D341Med (cell line): Measurements from ENCODE around the gene TANGO2.

Experiments used
- DNase-seq: peaks from one replicate; pipeline ENCODE4 v3.0.0; 2012; ENCODE audit warnings: low spot score

The TANGO2 gene, protein sequence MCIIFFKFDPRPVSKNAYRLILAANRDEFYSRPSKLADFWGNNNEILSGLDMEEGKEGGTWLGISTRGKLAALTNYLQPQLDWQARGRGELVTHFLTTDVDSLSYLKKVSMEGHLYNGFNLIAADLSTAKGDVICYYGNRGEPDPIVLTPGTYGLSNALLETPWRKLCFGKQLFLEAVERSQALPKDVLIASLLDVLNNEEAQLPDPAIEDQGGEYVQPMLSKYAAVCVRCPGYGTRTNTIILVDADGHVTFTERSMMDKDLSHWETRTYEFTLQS

GRCh38 chr22:20020533-20021195 lies at the start of gene TANGO2:
Gene TANGO2 (plus strand): TSS chr22:20021110. CDS start chr22:20036799, 15,689 bp downstream.
- DNase-seq: peak; percentile 100

GRCh38 chr22:19971276-19972124 lies 49.4 kb upstream of the TANGO2 start:
- DNase-seq: no peak

DNA sequence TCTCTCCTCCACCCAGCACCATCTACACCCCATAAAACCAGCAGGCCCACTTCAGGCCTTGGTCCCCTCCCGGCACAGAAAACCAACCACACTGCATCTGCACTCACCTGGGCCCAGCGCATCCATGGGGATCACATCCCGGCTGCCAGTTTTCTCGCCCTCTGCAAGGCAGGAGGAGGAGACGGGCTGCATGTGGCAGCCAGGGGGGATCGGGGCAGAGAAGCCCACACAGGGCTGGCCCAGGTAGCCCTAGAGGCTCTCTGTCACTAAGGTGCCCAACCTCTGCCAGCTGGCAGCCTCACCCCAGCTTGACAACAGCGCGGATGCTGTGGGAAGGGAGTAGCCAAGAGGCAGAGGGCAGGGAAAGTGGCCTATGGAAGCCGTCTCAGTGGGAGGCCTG lies 48.7 kb upstream of the TANGO2 start:
- DNase-seq: no peak

GRCh38 chr22:19972652-19973550 lies 48.0 kb upstream of the TANGO2 start:
- DNase-seq: no peak

GRCh38 chr22:19973551-19974267 lies 47.2 kb upstream of the TANGO2 start:
- no peak for DNase-seq

DNA sequence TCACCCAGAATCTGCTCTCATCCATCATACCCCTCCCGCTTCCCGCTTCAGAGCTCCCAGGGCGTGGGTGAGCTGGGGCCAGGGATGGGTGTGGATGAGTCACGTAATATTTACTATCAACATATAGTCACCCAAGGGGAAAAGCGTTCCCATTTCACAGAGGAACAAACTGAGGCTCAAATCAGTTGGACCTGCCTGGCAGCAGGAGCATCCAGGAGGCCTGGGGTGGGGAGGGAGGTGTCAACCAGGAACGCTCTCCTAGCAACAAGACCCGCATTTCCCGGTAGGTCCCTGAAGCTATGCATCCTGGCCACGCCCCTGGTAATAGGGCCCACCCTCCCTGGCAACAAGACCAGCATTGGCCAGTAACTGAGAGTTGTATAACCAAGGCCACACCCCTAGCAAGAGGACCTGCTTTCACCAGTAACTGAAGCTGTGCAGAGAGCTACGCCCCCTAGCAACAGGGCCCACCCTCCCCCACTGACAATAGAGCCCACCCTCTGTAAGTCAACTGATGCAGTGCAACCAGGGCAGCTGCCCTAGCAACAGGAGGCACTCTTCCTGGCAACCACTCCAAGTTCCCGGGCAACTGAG lies 46.5 kb upstream of the TANGO2 start:
- DNase-seq: peak; percentile 73

DNA sequence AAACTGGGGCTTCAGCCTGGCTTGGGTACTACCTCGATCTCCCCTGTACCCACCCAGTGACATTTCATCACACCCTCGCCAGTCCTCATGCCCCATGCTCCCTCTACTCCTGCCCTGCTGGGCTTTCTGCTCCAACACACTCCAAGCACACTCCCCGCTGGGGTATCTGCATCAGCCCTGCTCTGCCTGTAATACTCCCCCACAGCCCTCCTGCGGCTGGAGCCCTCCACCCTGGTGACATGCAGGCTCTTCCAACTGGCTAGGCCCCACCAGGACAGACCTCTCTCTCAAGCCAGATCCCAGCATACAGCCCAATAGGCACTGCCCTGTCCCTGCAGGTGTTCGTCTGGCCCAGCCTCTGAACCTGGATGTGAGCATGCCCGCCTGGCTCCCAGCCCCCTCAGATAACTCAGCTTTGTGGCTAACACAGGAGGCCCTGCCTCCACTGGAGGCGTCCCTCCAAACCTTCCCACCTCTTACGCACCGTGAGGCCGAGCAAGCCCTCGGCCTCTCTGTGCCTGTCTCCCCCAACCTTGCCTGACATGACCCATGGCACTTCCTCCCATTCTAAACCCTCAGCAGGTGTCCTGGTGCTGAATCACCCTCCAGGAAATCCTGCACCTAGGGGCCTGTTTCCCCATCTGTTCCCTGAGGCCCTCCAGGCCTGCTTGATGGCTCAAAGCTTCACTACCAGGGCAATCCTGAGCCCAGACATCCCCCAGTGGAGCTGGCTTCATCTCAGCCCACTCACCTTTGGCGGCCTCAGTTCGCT lies 45.8 kb upstream of the TANGO2 start:
- no peak for DNase-seq

- no peak for DNase-seq
Measured at GRCh38 chr22:19975707-19976035, 45.2 kb upstream of the TANGO2 start.

DNA sequence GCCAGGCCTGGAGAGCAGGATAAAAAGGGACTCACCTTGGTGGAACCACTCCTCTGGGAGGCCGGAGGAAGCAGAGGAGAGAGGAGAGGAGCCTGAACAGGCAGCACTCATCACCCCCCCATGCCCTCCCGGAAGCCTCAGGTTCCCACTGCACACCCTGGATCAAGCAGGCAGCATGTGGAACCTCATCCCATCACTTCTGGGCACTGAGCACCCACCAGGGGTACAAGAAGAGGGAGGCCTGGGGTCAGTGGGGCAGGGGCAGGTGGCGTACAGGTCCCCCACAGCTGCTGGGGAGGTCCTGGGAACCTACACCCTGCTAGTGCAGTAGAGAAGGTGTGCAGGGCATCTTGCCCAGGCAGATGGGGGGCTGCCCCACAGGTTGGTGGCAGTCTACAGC lies 44.2 kb upstream of the TANGO2 start:
- no peak for DNase-seq

DNA sequence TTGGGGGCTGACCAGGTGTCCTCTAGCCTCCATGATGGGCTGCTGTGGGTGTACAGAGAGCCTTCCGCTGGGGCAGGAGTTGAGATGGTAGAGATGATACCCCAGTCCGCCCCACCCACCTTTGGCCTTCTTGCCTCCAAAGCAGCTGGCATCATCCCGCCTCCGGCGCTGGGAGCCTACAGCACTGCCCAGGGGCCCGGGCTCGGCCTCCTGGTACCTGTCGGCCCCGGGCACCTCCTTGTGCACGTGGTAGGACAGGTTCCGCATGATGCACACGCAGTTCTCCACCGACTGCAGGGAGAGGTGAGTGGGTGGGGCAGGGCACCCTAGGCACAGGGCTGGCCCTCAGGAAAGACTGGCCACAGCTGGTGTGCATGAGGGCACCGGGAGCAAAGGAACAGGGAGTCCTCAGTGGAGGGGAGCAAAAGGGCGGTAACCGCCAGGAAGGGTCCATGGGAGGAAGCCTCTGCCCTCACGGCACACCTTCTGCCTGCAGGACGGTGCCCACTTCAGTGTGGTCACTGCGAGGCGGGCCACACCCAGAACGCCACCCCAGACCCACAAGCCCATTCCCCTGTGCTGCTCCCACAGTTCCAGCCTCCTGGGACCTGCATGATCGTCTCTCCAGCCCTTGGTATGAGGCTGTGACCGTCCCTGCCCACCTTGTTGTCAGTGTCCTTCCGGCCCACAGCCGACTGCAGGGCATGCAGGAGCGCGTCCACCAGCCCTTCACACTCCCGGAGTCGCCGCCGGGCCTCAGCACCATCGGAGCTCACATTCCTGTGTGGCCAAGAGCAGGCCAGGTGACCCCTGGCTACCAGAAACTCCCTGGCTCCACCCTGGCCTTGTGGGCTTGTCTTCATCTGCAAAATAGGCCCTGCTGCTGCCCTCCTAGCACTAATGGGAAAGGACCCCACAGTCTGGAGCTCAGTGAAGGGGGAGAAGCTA lies 43.3 kb upstream of the TANGO2 start:
- no peak for DNase-seq

GRCh38 chr22:19978748-19979147 lies 42.2 kb upstream of the TANGO2 start:
- no peak for DNase-seq

DNA sequence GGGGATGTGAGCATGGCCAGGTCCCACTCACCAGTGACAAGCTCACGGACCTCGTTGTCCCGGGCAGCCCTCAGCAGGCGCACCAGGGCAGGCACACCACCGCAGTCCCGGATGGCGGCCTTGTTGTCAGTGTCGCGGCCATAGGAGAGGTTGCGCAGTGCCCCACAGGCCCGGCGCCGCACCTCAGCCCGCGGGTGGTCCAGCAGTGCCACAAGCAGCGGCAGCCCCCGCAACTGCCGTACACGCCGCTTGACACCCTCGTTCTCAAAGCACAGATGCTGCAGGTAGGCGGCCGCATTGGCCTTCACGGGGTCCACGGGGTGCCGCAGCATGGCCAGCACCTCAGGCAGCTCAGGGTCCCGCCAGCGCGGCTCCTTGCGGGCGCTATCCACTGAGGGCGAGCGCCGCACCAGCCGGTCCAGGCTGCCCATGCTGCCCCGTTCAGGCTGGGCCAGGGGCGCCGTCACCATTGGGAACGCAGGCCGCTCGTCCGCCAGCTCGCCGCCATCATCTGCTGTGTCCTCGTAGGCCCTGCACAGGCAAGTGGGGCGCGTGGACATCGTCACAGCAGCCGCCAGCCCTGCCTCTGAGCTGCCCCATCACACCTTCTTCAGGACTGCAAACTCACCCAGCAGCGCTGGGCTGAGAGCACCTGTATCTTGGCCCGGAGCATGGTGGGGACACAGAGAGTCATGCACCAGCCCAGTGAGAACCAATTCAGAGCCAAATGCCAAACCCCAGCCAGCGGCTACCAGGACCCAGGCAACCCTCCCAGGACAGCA lies 41.0 kb upstream of the TANGO2 start:
- DNase-seq: no peak

DNA sequence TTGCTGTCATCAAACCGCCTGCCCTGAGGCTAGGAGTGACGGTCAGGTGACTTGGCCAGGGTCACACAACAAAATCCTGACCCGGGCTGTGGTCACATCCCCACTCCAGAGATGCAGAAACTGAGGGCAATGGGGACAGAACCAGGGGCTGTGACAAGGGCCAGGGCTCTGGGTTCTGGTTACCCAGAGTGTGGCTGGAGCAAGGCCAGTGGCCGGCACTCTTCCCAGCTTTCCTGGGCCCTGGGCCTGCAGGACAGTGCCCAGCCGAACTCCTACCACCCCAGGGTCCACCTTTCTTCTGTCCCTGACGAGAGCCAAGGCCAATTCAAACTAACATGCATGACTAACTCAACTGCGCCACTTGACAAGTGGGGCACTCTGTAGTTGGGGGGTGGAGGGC lies 40.1 kb upstream of the TANGO2 start:
- DNase-seq: no peak

DNA sequence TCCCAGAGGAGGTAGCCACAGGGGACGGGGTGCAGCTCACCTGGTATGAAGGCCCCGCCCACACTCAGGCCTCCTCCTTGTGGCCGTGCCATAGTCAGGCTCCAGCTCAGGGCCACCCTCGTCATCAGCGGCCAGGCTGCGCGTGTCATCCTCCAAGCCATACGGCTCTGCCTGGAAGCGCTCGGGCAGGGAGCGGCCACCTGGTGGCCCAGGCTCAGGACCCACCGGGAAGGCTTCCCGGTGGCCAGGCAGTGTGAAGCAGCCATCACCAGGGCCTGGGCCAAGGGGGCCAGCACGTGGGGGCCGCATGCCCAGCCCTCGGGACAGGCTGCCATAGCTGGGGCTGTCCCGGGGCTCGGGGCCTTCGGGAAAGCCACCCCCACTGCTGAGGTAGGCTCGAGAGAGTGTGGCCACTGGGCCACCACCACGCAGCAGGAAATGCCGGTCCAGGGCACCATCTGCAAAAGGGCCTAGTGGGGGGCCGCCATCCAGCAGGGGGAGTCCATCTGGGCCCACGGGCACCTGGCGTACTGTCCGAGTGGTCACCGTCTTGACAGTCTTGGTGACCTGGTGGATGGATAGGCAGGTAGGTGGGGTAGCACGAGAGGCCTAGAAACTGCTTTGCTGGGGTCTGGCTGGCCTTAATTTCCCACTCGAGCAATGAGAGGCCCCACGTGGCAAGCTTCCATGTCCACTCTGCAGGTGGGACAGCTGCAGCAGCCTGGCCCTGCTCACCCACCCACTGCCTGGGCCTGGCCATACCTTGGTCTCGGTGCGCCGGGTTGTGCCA lies 39.5 kb upstream of the TANGO2 start:
- DNase-seq: no peak

- DNase-seq: no peak
Measured at GRCh38 chr22:19981961-19982920, 38.7 kb upstream of the TANGO2 start.

GRCh38 chr22:19982991-19983578 lies 37.8 kb upstream of the TANGO2 start:
- no peak for DNase-seq
